T-helper 2 cell treated with Interferon-gamma antibody and Interleukin-4, amounts not matched to agents 5 μg/mL and 100 μg/mL, for 36 hours (primary cell): ENCODE measurements around the gene GPC6.

Source experiments
- DNase-seq: peaks from one replicate; pipeline ENCODE4 v3.0.0; 2021; ENCODE audit warnings: low spot score
- H3K27ac Mint-ChIP-seq: one replicate; pipeline ENCODE4 v1.8.0; 2021; ENCODE audit warnings: mild to moderate bottlenecking, mixed read lengths
- H3K27me3 Mint-ChIP-seq: one replicate; pipeline ENCODE4 v1.8.0; 2021; ENCODE audit warnings: low read depth, mixed read lengths
- H3K36me3 Mint-ChIP-seq: one replicate; pipeline ENCODE4 v1.8.0; 2021; ENCODE audit warnings: low read depth, mixed read lengths
- H3K4me1 Mint-ChIP-seq: one replicate; pipeline ENCODE4 v1.8.0; 2021; ENCODE audit warnings: low read depth, mixed read lengths
- H3K4me3 Mint-ChIP-seq: one replicate; pipeline ENCODE4 v1.8.0; 2022; ENCODE audit warnings: mild to moderate bottlenecking, moderate library complexity, mixed read lengths
- H3K9me3 Mint-ChIP-seq: one replicate; pipeline ENCODE4 v1.8.0; 2021; ENCODE audit warnings: mixed read lengths

The GPC6 gene

DNA sequence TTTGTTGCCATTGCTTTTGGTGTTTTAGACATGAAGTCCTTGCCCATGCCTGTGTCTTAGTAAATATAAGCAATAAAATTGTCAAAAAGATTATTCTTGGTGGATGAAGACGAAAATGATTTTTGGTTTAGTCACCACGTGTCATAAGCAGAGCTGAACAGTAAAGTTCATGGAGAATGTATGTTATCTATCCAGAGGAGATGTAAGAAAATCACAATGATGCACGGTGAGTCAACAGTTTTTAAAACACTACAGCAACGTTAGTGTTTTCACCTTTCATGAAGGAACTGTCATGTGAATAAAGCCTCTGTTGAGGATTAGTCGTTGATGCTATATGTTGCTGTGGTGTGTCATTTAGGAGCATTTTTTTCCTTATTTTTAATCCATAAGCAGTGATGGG, 137.6 kb downstream of the GPC6 start:
- DNase-seq: no peak
- no peaks in the 10 kb centered on the region for H3K4me1 Mint-ChIP-seq
- H3K27me3 Mint-ChIP-seq: no peaks in the 10 kb centered on the region
- no peak overlapping the region for H3K27ac Mint-ChIP-seq
- H3K4me3 Mint-ChIP-seq: no peak overlapping the region
- no peaks in the 10 kb centered on the region for H3K9me3 Mint-ChIP-seq
- H3K36me3 Mint-ChIP-seq: no peaks in the 10 kb centered on the region

GRCh38 chr13:93368296-93368695, 141.7 kb downstream of the GPC6 start:
- DNase-seq: no peak
- H3K27me3 Mint-ChIP-seq: no peaks in the 10 kb centered on the region
- no peaks in the 10 kb centered on the region for H3K4me1 Mint-ChIP-seq
- H3K36me3 Mint-ChIP-seq: no peaks in the 10 kb centered on the region
- no peak overlapping the region for H3K27ac Mint-ChIP-seq
- no peak overlapping the region for H3K4me3 Mint-ChIP-seq
- H3K9me3 Mint-ChIP-seq: no peaks in the 10 kb centered on the region

GRCh38 chr13:93368718-93369117, 142.1 kb downstream of the GPC6 start:
- Mint-ChIP-seq H3K4me3 (no peak overlapping the region), H3K4me1 (no peaks in the 10 kb centered on the region), H3K9me3 (no peaks in the 10 kb centered on the region), H3K36me3 (no peaks in the 10 kb centered on the region), H3K27ac (no peak overlapping the region), H3K27me3 (no peaks in the 10 kb centered on the region)
- DNase-seq: no peak

- H3K27me3 Mint-ChIP-seq: no peaks in the 10 kb centered on the region
- no peak overlapping the region for H3K4me3 Mint-ChIP-seq
- no peak overlapping the region for H3K27ac Mint-ChIP-seq
- no peaks in the 10 kb centered on the region for H3K4me1 Mint-ChIP-seq
- no peaks in the 10 kb centered on the region for H3K36me3 Mint-ChIP-seq
- DNase-seq: no peak
- no peaks in the 10 kb centered on the region for H3K9me3 Mint-ChIP-seq
Measured at GRCh38 chr13:93372856-93373255, 146.2 kb downstream of the GPC6 start.

GRCh38 chr13:93375491-93375890, 148.9 kb downstream of the GPC6 start:
- Mint-ChIP-seq H3K36me3 (no peaks in the 10 kb centered on the region), H3K9me3 (no peaks in the 10 kb centered on the region), H3K27ac (no peak overlapping the region), H3K4me3 (no peak overlapping the region), H3K4me1 (no peaks in the 10 kb centered on the region), H3K27me3 (no peaks in the 10 kb centered on the region)
- no peak for DNase-seq

- Mint-ChIP-seq H3K27me3 (no peaks in the 10 kb centered on the region), H3K4me3 (no peak overlapping the region), H3K27ac (no peak overlapping the region), H3K4me1 (no peaks in the 10 kb centered on the region), H3K9me3 (no peaks in the 10 kb centered on the region), H3K36me3 (no peaks in the 10 kb centered on the region)
- DNase-seq: no peak
Measured at GRCh38 chr13:93377196-93377595, 150.6 kb downstream of the GPC6 start.

GRCh38 chr13:93378184-93378583, 151.6 kb downstream of the GPC6 start:
- H3K9me3 Mint-ChIP-seq: no peaks in the 10 kb centered on the region
- no peak for DNase-seq
- no peaks in the 10 kb centered on the region for H3K27me3 Mint-ChIP-seq
- no peak overlapping the region for H3K27ac Mint-ChIP-seq
- H3K4me1 Mint-ChIP-seq: no peaks in the 10 kb centered on the region
- H3K36me3 Mint-ChIP-seq: no peaks in the 10 kb centered on the region
- H3K4me3 Mint-ChIP-seq: no peak overlapping the region

DNA sequence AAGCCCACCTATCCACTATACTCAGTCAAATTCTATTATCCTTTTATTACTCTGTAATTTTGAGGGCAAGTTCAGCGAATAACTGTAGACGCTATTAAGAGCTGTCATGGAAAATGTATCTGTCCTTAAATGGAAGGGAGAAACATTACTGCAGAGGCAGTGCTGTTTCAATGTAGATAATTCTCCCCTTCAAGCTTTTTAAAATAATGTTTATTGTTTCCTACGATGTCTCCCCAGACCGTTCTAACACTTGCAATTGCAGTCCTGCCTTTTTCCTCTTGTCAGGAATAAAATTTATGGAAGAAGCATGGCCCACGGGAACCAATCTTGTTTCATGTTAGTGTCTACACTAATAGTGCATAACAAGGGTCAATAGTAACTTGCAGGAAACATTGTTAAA, 159.5 kb downstream of the GPC6 start:
- Mint-ChIP-seq H3K4me1 (no peaks in the 10 kb centered on the region), H3K36me3 (no peaks in the 10 kb centered on the region)

GRCh38 chr13:93388701-93389100, 162.1 kb downstream of the GPC6 start:
- no peak overlapping the region for H3K4me3 Mint-ChIP-seq
- H3K4me1 Mint-ChIP-seq: no peaks in the 10 kb centered on the region
- no peaks in the 10 kb centered on the region for H3K9me3 Mint-ChIP-seq
- no peaks in the 10 kb centered on the region for H3K36me3 Mint-ChIP-seq
- no peak overlapping the region for H3K27ac Mint-ChIP-seq
- no peaks in the 10 kb centered on the region for H3K27me3 Mint-ChIP-seq
- no peak for DNase-seq

More for the DNA sequence above, 159.5 kb downstream of the GPC6 start:
- no peak for DNase-seq
- Mint-ChIP-seq H3K4me3 (no peak overlapping the region), H3K9me3 (no peaks in the 10 kb centered on the region), H3K27ac (no peak overlapping the region), H3K27me3 (no peaks in the 10 kb centered on the region)

DNA sequence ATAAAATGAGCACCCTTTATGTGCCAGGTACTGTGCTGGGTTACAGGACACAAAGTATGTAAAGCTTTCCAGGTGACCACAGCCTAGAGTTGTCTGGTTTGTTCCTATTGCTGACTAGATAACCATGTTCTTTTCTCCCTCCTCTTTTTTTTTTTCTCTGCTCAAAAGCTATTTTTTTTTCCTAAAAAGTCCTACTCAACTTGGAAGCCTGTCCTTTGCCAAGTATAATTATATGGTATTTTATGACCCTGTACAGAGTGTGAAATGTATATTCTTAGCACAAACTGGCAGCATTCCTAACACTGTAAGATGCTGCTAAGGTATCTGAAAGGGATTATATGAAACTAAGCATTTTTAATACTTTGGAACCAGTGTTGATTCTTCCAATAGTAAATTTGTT, 171.0 kb downstream of the GPC6 start:
- Mint-ChIP-seq H3K4me3 (no peak overlapping the region), H3K27ac (no peak overlapping the region), H3K4me1 (no peaks in the 10 kb centered on the region), H3K9me3 (no peaks in the 10 kb centered on the region), H3K36me3 (no peaks in the 10 kb centered on the region), H3K27me3 (no peaks in the 10 kb centered on the region)
- no peak for DNase-seq

DNA sequence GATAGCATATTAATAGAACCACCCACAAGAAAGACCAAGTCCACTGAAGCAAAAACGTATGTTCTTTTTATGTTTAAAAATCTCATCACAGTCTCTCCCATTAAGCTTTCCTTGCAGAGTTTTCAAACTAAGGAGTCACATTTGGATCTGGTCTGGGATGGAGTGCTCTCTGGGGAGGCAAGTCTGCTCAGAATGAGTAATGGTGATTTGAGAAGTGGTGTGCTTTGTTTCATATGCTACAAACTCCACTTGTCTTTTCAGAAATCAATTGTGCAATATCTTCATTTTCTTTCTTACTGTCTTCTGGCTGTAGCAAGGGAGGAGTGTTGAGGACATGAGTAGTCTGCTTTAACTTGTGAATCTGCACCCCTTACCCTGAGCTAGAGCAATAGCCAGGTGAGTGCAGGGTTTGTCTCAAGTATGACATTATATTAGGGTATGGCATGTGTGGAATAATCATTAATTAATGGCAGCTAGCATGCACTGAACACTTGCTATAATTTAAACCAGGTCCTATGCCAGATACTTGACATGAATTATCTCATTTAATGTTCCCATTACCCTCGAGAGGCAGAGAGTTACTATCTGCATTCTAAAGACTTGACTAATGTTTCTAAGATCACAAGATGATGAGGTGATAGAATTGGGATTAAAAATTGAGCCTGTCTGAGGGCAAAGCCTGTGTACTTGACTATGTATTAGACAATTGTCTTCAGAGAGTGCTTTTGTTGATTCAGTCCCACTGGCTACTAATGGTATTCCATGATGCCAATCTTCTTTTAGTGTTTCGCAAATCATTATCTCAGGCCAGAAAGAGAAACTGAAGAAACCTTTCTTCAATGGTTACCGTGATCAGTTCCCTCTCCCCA, 171.8 kb downstream of the GPC6 start:
- H3K27me3 Mint-ChIP-seq: no peaks in the 10 kb centered on the region
- no peaks in the 10 kb centered on the region for H3K9me3 Mint-ChIP-seq
- H3K27ac Mint-ChIP-seq: no peak overlapping the region
- H3K36me3 Mint-ChIP-seq: no peaks in the 10 kb centered on the region
- no peaks in the 10 kb centered on the region for H3K4me1 Mint-ChIP-seq
- no peak overlapping the region for H3K4me3 Mint-ChIP-seq
- no peak for DNase-seq

DNA sequence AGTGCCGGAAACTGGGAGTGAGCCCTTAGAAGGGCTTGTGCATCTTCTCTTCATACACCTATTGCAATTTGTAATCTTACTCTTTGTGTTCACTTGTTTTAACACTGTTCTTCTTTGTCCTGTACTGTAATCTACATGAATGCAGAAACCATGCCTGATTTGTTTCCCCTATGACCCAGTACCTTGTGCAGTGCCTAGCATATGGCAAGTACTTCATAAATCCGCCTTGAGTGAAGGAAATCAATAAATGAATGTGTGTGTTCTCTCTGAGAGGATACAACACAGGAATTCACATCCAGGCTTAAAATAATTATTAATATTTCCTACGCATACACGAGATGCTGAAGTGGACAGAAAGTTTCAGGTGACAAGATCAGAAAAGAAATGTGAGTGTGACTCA, 172.6 kb downstream of the GPC6 start:
- DNase-seq: no peak
- Mint-ChIP-seq H3K27ac (no peak overlapping the region), H3K4me1 (no peaks in the 10 kb centered on the region), H3K9me3 (no peaks in the 10 kb centered on the region), H3K36me3 (no peaks in the 10 kb centered on the region), H3K4me3 (no peak overlapping the region), H3K27me3 (no peaks in the 10 kb centered on the region)

- no peak overlapping the region for H3K27ac Mint-ChIP-seq
- no peaks in the 10 kb centered on the region for H3K36me3 Mint-ChIP-seq
- no peaks in the 10 kb centered on the region for H3K27me3 Mint-ChIP-seq
- H3K9me3 Mint-ChIP-seq: no peaks in the 10 kb centered on the region
- no peak for DNase-seq
- H3K4me1 Mint-ChIP-seq: no peaks in the 10 kb centered on the region
- H3K4me3 Mint-ChIP-seq: no peak overlapping the region
Measured at GRCh38 chr13:93406136-93406535, 179.5 kb downstream of the GPC6 start.

DNA sequence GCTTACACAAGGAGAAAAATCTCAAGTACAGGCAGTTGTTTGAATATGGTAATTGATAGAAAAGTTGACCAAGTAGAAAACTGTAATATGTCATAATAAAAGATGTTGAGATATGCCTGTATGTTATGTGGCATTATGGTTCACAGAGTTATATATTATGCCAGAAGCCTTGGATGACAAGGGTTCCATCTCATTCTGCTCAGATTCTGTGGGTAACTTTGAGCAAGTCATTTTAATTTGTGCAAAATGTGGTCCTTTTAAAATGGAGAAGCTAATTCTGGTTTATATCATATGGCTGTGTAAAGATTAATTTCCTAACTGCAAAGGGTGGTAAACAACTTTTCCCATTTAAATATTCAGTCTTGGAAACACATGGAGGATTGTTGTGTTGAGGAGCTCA, 180.9 kb downstream of the GPC6 start:
- Mint-ChIP-seq H3K9me3 (no peaks in the 10 kb centered on the region), H3K4me3 (no peak overlapping the region), H3K4me1 (no peaks in the 10 kb centered on the region), H3K36me3 (no peaks in the 10 kb centered on the region), H3K27ac (no peak overlapping the region), H3K27me3 (no peaks in the 10 kb centered on the region)
- DNase-seq: no peak

GRCh38 chr13:93409001-93409400, 182.4 kb downstream of the GPC6 start:
- Mint-ChIP-seq H3K4me1 (no peaks in the 10 kb centered on the region), H3K27me3 (no peaks in the 10 kb centered on the region), H3K27ac (no peak overlapping the region), H3K9me3 (no peaks in the 10 kb centered on the region), H3K4me3 (no peak overlapping the region), H3K36me3 (no peaks in the 10 kb centered on the region)
- no peak for DNase-seq
